H9 (cell line): ENCODE results near the gene APOBEC3A. TPM values are rescaled to one million over a fixed set of nuclear protein-coding genes. Genes with fewer than 3 reads are reported as not detected.
"Not testable (repeated sequence)": the region's sequence is repeated elsewhere in the genome, so short reads cannot be mapped to it uniquely, and the experiment has no call there.

Source experiments
- DNase-seq: peaks from one replicate; pipeline ENCODE4 v3.0.0-alpha.2; 2017
- H2AFZ ChIP-seq: one replicate; pipeline ENCODE4 v1.6.1; 2013; ENCODE audit warnings: mild to moderate bottlenecking, low read length, control low read depth, moderate library complexity
- H2AK5ac ChIP-seq: 2 replicates; pipeline ENCODE4 v1.6.1; 2013; ENCODE audit warnings: low read length, control low read depth, mixed read lengths; ENCODE audit not compliant: insufficient read length
- H2BK120ac ChIP-seq: one replicate; pipeline ENCODE4 v1.6.1; 2013; ENCODE audit warnings: low read depth, mild to moderate bottlenecking, low read length, control low read depth, inconsistent platforms; ENCODE audit not compliant: poor library complexity, severe bottlenecking
- H2BK12ac ChIP-seq: 2 replicates; pipeline ENCODE4 v1.6.1; 2013; ENCODE audit warnings: low read length, control low read depth, mixed read lengths, low read depth; ENCODE audit not compliant: insufficient read length
- H2BK15ac ChIP-seq: 2 replicates; pipeline ENCODE4 v1.6.1; 2013; ENCODE audit warnings: low read depth, low read length, control low read depth
- H2BK20ac ChIP-seq: one replicate; pipeline ENCODE4 v1.6.1; 2013; ENCODE audit warnings: low read depth, mild to moderate bottlenecking, low read length, control low read depth, inconsistent platforms; ENCODE audit not compliant: poor library complexity, severe bottlenecking
- H2BK5ac ChIP-seq: 2 replicates; pipeline ENCODE4 v1.6.1; 2013; ENCODE audit warnings: low read length, control low read depth, mixed read lengths; ENCODE audit not compliant: insufficient read length
- H3K14ac ChIP-seq: 2 replicates; pipeline ENCODE4 v1.6.1; 2013; ENCODE audit warnings: low read length, control low read depth; ENCODE audit not compliant: insufficient read depth
- H3K18ac ChIP-seq: 2 replicates; pipeline ENCODE4 v1.6.1; 2013; ENCODE audit warnings: low read depth, mild to moderate bottlenecking, mixed read lengths, low read length, control low read depth; ENCODE audit not compliant: insufficient read length
- H3K23ac ChIP-seq: 2 replicates; pipeline ENCODE4 v1.6.1; 2013; ENCODE audit warnings: low read length, control low read depth, mixed read lengths, low read depth; ENCODE audit not compliant: insufficient read length
- H3K23me2 ChIP-seq: 2 replicates; pipeline ENCODE4 v1.6.1; 2013; ENCODE audit warnings: low read depth, mild to moderate bottlenecking, mixed read lengths, low read length, control low read depth; ENCODE audit not compliant: insufficient read length, poor library complexity, severe bottlenecking
- H3K27ac ChIP-seq: 2 replicates; pipeline ENCODE4 v1.5.1; 2013; ENCODE audit warnings: low read length, control low read depth, mixed read lengths, low read depth; ENCODE audit not compliant: insufficient read length
- H3K27me3 ChIP-seq: 2 replicates; pipeline ENCODE4 v1.6.1; 2013; ENCODE audit warnings: low read length, control low read depth, inconsistent platforms; ENCODE audit not compliant: insufficient read depth
- H3K4ac ChIP-seq: 2 replicates; pipeline ENCODE4 v1.6.1; 2013; ENCODE audit warnings: low read depth, mild to moderate bottlenecking, control low read depth, inconsistent platforms, low read length, moderate library complexity
- H3K4me1 ChIP-seq: 2 replicates; pipeline ENCODE4 v1.6.1; 2013; ENCODE audit warnings: low read length, control low read depth, inconsistent platforms; ENCODE audit not compliant: insufficient read depth
- H3K4me2 ChIP-seq: 2 replicates; pipeline ENCODE4 v1.6.1; 2013; ENCODE audit warnings: low read length, control low read depth, mixed read lengths; ENCODE audit not compliant: insufficient read length, insufficient read depth
- H3K56ac ChIP-seq: 2 replicates; pipeline ENCODE4 v1.6.1; 2013; ENCODE audit warnings: low read depth, mild to moderate bottlenecking, mixed read lengths, low read length, control low read depth; ENCODE audit not compliant: insufficient read length
- H3K79me1 ChIP-seq: 2 replicates; pipeline ENCODE4 v1.6.1; 2013; ENCODE audit warnings: low read depth, mild to moderate bottlenecking, moderate library complexity, low read length, control low read depth, inconsistent platforms; ENCODE audit not compliant: insufficient read depth, poor library complexity, severe bottlenecking
- H3K79me2 ChIP-seq: 2 replicates; pipeline ENCODE4 v1.6.1; 2013; ENCODE audit warnings: low read length, control low read depth, inconsistent platforms; ENCODE audit not compliant: insufficient read depth
- H3K9ac ChIP-seq: 2 replicates; pipeline ENCODE4 v1.6.1; 2013; ENCODE audit warnings: low read length, control low read depth, mixed read lengths; ENCODE audit not compliant: insufficient read length; ENCODE audit errors: extremely low read depth
- H3K9me3 ChIP-seq: one replicate; pipeline ENCODE4 v1.6.1; 2013; ENCODE audit warnings: low read depth, low read length, inconsistent platforms; ENCODE audit not compliant: control insufficient read depth
- H3T11ph ChIP-seq: one replicate; pipeline ENCODE4 v1.6.1; 2013; ENCODE audit warnings: mild to moderate bottlenecking, low read length, control low read depth, inconsistent platforms
- H4K20me1 ChIP-seq: one replicate; pipeline ENCODE4 v1.6.1; 2013; ENCODE audit not compliant: control insufficient read depth, insufficient read length, insufficient read depth
- H4K5ac ChIP-seq: 2 replicates; pipeline ENCODE4 v1.6.1; 2013; ENCODE audit warnings: low read depth, mild to moderate bottlenecking, mixed read lengths, low read length, control low read depth; ENCODE audit not compliant: insufficient read length
- H4K8ac ChIP-seq: replicated peaks from 2 replicates; pipeline ENCODE4 v1.6.1; 2013; ENCODE audit warnings: low read length, control low read depth, mixed read lengths, low read depth; ENCODE audit not compliant: insufficient read length
- H4K91ac ChIP-seq: 2 replicates; pipeline ENCODE4 v1.6.1; 2013; ENCODE audit warnings: low read depth, mild to moderate bottlenecking, moderate library complexity, mixed read lengths, low read length, control low read depth; ENCODE audit not compliant: insufficient read length
- H3K27ac Mint-ChIP-seq, 3 experiments: 2 replicates in 2 of 3; 3 replicates in 1 of 3; pipeline ENCODE4 v1.8.0; 2020 to 2021; ENCODE audit warnings: mixed read lengths in 3 of 3, mild to moderate bottlenecking in 1 of 3, moderate library complexity in 1 of 3
- H3K27me3 Mint-ChIP-seq: 2 replicates; pipeline ENCODE4 v1.8.0; 2021; ENCODE audit warnings: low read depth, mild to moderate bottlenecking, moderate library complexity, mixed read lengths
- H3K36me3 Mint-ChIP-seq, 3 experiments: 2 replicates in 2 of 3; 3 replicates in 1 of 3; pipeline ENCODE4 v1.8.0; 2020 to 2021; ENCODE audit warnings: low read depth in 3 of 3, mixed read lengths in 3 of 3; ENCODE audit not compliant: insufficient read depth in 1 of 3
- H3K4me1 Mint-ChIP-seq, 2 experiments: 2 replicates each; pipeline ENCODE4 v1.8.0; 2020; ENCODE audit warnings: mixed read lengths in 2 of 2
- H3K4me3 Mint-ChIP-seq, 2 experiments: 2 replicates in 1 of 2; 3 replicates in 1 of 2; pipeline ENCODE4 v1.8.0; 2020 to 2021; ENCODE audit warnings: mild to moderate bottlenecking in 2 of 2, mixed read lengths in 2 of 2, moderate library complexity in 1 of 2
- H3K9me3 Mint-ChIP-seq, 2 experiments: 2 replicates in 1 of 2; 3 replicates in 1 of 2; pipeline ENCODE4 v1.8.0; 2020; ENCODE audit warnings: mild to moderate bottlenecking in 2 of 2, mixed read lengths in 2 of 2, moderate library complexity in 1 of 2
- WGBS: extraction: QIAGEN DNeasy Blood & Tissue Kit; methylation state at CpG from one replicate; pipeline ENCODE4 v1.1.7; 2013; ENCODE audit warnings: missing lambda C conversion rate, low lambda C conversion rate, mixed read lengths; ENCODE audit not compliant: insufficient read length; ENCODE audit errors: extremely low coverage; 5-methylcytosine and 5-hydroxymethylcytosine counted together
- total RNA-seq: library from RNA; stranded (reverse); gene quantifications from 2 replicates; pipeline ENCODE4 v1.2.1, GENCODE V29; 2021
- TF ChIP-seq, protein P1 (sequence below): fragments of 200-600 bp; sonication (generic); conservative IDR thresholded peaks from 3 replicates; pipeline ENCODE4 v1.8.0; 2021; ENCODE audit warnings: antibody characterized with exemption, mild to moderate bottlenecking

The APOBEC3A gene
- total RNA-seq, 1 experiment from 2014 or later = not detected

DNA sequence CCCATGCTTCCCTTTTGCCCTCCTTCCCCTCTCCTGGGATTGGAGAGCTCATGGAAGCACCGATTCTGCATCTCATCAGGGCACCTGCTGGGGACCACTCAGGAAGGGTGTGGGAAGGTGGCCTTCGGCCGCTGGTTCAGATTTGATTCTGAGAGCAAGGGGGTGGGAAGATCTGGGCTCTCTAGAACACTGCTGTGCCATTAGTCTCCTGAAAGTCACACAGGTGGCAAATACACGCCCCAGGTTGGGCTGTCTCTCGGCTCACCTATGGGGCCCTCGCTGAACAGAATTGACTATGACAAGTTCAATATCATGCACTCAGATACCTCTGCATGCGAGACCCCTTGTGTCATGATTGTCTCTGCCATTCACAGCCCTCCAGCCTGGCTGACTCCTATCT lies 12.8 kb upstream of the APOBEC3A start:
- Mint-ChIP-seq H3K27me3 (peaks cover 35% of the 10 kb centered on the region), H3K27ac (peak overlapping the region in 1 of 3 experiments; percentile 81; a peak in 1 of 7 replicates), H3K4me3 (no peak overlapping the region), H3K36me3 (no peaks in the 10 kb centered on the region), H3K9me3 (no peaks in the 10 kb centered on the region; a peak in 1 of 5 replicates), H3K4me1 (peaks cover 20 to 26% of the 10 kb centered on the region in 2 experiments)
- Histone ChIP-seq H3K4me1 (no peaks in the 10 kb centered on the region), H2BK20ac (no peak overlapping the region), H2BK5ac (no peak overlapping the region), H3K4ac (no peak overlapping the region), H2AK5ac (no peak overlapping the region), H2BK120ac (no peak overlapping the region), H3K79me2 (no peaks in the 10 kb centered on the region), H4K91ac (no peak overlapping the region), H3K56ac (no peak overlapping the region), H4K20me1 (no peaks in the 10 kb centered on the region), H3K14ac (no peak overlapping the region), H3K23me2 (no peaks in the 10 kb centered on the region), H4K8ac (no peak overlapping the region), H3K4me2 (no peak overlapping the region), H2BK12ac (no peak overlapping the region), H3K23ac (no peak overlapping the region), H3T11ph (no peak overlapping the region), H3K27me3 (no peaks in the 10 kb centered on the region), H2AFZ (no peak overlapping the region), H4K5ac (no peak overlapping the region), H3K27ac (no peak overlapping the region), H2BK15ac (no peak overlapping the region), H3K9ac (no peak overlapping the region), H3K18ac (no peak overlapping the region), H3K79me1 (no peaks in the 10 kb centered on the region), H3K9me3 (no peaks in the 10 kb centered on the region)
- TF ChIP-seq, protein P1, sequence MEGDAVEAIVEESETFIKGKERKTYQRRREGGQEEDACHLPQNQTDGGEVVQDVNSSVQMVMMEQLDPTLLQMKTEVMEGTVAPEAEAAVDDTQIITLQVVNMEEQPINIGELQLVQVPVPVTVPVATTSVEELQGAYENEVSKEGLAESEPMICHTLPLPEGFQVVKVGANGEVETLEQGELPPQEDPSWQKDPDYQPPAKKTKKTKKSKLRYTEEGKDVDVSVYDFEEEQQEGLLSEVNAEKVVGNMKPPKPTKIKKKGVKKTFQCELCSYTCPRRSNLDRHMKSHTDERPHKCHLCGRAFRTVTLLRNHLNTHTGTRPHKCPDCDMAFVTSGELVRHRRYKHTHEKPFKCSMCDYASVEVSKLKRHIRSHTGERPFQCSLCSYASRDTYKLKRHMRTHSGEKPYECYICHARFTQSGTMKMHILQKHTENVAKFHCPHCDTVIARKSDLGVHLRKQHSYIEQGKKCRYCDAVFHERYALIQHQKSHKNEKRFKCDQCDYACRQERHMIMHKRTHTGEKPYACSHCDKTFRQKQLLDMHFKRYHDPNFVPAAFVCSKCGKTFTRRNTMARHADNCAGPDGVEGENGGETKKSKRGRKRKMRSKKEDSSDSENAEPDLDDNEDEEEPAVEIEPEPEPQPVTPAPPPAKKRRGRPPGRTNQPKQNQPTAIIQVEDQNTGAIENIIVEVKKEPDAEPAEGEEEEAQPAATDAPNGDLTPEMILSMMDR = no peak
- no CpG with 5 or more reads among the region's 7 CpGs for WGBS
- DNase-seq = no peak

DNA sequence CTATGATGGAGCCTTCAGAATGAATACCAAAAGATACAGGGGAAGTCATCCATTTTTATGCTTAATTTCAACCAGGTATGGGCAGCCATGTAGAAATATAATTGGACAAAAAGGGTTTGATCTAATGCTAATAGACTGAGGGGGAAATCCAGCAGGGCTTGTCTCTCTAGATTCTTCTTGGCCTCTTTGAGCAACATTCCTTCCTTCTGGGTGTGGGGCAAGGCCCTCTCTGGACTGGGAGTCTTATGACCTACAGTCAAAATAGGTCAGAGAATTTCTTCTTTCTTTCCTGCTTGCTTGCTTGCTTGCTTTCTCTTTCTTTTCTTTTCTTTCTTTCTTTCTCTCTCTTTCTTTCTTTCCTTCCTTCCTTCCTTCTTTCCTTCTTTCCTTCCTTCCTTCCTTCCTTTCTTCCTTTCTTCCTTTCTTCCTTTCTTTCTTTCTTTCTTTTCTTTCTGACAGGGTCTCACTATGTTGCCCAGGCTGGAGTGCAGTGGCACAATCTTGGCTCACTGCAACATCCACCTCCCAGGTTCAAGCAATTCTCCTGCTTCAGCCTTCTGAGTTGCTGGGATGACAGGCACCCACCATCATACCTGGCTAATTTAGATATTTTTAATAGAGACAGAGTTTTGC lies 11.6 kb upstream of the APOBEC3A start:
- H3K4me2 ChIP-seq, H3K4me3 Mint-ChIP-seq, H3K23ac ChIP-seq, H2BK12ac ChIP-seq, H3K79me2 ChIP-seq, H2AFZ ChIP-seq, DNase-seq, H4K5ac ChIP-seq, H4K20me1 ChIP-seq, H3K56ac ChIP-seq, H3K23me2 ChIP-seq, H2BK120ac ChIP-seq, H3K18ac ChIP-seq, H3K9ac ChIP-seq, H4K91ac ChIP-seq, H3K27ac ChIP-seq, H3K14ac ChIP-seq, H4K8ac ChIP-seq, H3K9me3 Mint-ChIP-seq, H3K27ac Mint-ChIP-seq, H3T11ph ChIP-seq, H2BK5ac ChIP-seq, H2BK20ac ChIP-seq, H3K27me3 ChIP-seq, H3K79me1 ChIP-seq, H3K36me3 Mint-ChIP-seq, H2BK15ac ChIP-seq, H3K4me1 ChIP-seq, H3K9me3 ChIP-seq, H3K4ac ChIP-seq, H2AK5ac ChIP-seq: not testable (repeated sequence)
- Mint-ChIP-seq H3K27me3 (peaks cover 37% of the 10 kb centered on the region), H3K4me1 (peaks cover 20 to 29% of the 10 kb centered on the region in 2 experiments)
